ENCODE results near the gene SORBS1.

SORBS1 gene

GRCh38 chr10:95435548-95436279, 125.5 kb downstream of the SORBS1 start:
- no peak for DNase-seq

- no peak for DNase-seq
These were observed 126.6 kb downstream of the SORBS1 start for GRCh38 chr10:95434583-95434982.

- DNase-seq = no peak
These were observed 129.2 kb downstream of the SORBS1 start for GRCh38 chr10:95431900-95432342.

GRCh38 chr10:95430231-95430951, 130.8 kb downstream of the SORBS1 start:
- DNase-seq = peak; percentile 54

- DNase-seq = no peak
These were observed 131.5 kb downstream of the SORBS1 start for GRCh38 chr10:95429639-95430038.

- DNase-seq = no peak
These were observed 132.5 kb downstream of the SORBS1 start for GRCh38 chr10:95428701-95429100.

GRCh38 chr10:95426482-95426881, 134.7 kb downstream of the SORBS1 start:
- DNase-seq = no peak

- no peak for DNase-seq
These were observed 135.3 kb downstream of the SORBS1 start for GRCh38 chr10:95425592-95426465.

- no peak for DNase-seq
These were observed 137.8 kb downstream of the SORBS1 start for GRCh38 chr10:95423164-95424005.

GRCh38 chr10:95422233-95422632, 138.9 kb downstream of the SORBS1 start:
- no peak for DNase-seq

GRCh38 chr10:95421782-95422181, 139.4 kb downstream of the SORBS1 start:
- DNase-seq = no peak

GRCh38 chr10:95419399-95419798, 141.8 kb downstream of the SORBS1 start:
- no peak for DNase-seq

- DNase-seq = no peak
These were observed 144.2 kb downstream of the SORBS1 start for GRCh38 chr10:95416973-95417372.

GRCh38 chr10:95416270-95416669, 144.9 kb downstream of the SORBS1 start:
- no peak for DNase-seq

- no peak for DNase-seq
These were observed 145.5 kb downstream of the SORBS1 start for GRCh38 chr10:95415621-95416031.

- no peak for DNase-seq
These were observed 146.2 kb downstream of the SORBS1 start for GRCh38 chr10:95414844-95415485.

GRCh38 chr10:95414016-95414830, 146.9 kb downstream of the SORBS1 start:
- DNase-seq = no peak

- no peak for DNase-seq
These were observed 147.6 kb downstream of the SORBS1 start for GRCh38 chr10:95413588-95413987.

- no peak for DNase-seq
These were observed 149.5 kb downstream of the SORBS1 start for GRCh38 chr10:95411635-95412034.

GRCh38 chr10:95408983-95409873, 151.9 kb downstream of the SORBS1 start:
- no peak for DNase-seq
